HG02571 (cell line): ENCODE measurements around the gene NOBOX.
"Not testable (repeated sequence)": the region's sequence is repeated elsewhere in the genome, so short reads cannot be mapped to it uniquely, and the experiment has no call there.

ENCODE experiments used
- ATAC-seq: cut with Tn5 transposase; IDR thresholded peaks from one replicate; pipeline ENCODE4 v1.9.1; 2021; ENCODE audit warnings: mild to moderate bottlenecking, moderate library complexity; ENCODE audit not compliant: unreplicated experiment

NOBOX gene

DNA sequence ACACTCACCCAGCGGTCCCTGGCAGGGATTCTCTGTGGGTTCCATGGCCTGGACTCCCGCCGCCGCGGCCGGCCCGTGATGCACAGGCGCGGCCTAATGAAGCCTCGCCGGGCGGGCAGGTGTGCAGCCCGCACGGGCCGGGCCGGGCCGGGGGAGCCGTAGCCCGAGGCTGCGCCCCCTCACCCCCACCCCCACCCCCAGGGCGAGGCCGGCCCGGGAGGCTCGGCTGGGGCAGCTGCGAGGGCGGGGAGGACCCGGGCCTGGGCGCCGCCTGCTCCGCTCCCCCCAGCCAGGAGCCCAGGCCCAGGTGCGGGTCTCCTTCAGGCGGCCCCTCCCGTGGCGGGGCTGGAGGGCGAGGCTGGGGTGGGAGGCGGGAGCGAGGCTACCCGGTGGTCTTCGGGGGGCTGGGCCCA lies at the start of gene NOBOX:
TSS of gene NOBOX (minus strand) at position 45 of the 413 bp plus-strand sequence.
- ATAC-seq, result no peak

DNA sequence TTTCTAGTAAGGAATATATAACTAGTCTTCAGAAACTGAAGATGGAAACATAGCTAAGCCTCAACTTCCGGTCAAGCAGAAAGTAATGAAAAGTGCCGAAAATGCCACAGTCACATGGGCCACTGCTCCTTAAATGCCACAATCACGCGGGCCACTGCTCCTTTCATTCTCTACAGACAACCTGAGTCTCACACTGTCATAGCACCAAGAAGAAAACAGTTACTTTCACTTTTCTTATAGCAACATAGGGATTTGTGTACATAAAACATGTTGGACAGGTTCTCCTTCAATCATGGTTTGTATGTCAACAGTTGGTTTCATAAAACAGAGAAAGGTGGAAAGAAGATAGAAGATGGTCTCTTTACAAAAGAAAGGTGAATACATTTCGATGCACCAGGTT lies 48.6 kb upstream of the NOBOX start:
- no peak for ATAC-seq

GRCh38 chr7:144445590-144445989 lies 42.1 kb upstream of the NOBOX start:
- ATAC-seq, result no peak

- no peak for ATAC-seq
Measured at GRCh38 chr7:144439717-144440205, 36.3 kb upstream of the NOBOX start.

GRCh38 chr7:144438759-144439158 lies 35.3 kb upstream of the NOBOX start:
- ATAC-seq, result no peak

DNA sequence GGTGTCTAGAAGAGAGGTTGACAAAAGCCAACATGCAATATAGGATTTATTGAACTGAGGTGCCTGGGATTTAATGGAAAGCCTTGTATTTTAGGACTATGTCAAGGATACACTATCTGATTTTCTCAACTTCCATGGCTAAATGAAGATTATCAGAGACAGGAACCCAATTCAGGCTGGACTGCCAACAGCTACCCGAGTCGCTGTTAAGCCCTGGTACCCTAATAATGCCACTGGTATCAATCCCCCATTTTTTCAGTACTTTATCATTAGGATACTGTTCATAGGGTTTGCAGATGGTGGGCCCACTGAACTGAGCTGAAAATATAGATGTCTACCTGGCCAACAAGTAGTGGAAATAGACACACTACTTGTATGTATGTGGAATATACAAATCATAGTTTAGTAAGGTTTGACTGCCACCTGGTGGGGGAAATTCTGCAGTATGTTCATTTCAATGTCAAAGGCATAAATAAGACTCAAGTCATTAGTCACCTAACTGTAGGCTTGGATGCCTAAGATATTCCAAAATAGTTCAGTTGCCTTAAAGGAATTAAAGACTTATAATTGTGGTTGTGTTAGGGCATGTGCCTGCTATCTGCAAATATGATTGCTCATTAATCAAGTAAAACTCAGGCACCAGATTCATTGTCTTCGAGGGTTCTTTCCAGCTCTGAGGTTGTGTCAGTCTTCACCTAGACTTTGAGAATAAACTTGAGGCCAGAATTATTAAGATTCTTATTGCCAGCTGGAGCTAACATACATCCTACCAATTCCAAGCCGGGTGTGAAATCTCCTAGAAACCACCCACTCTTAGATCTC lies 34.1 kb upstream of the NOBOX start:
- ATAC-seq, result no peak

- no peak for ATAC-seq
Measured at GRCh38 chr7:144436500-144436899, 33.0 kb upstream of the NOBOX start.

- ATAC-seq, result no peak
Measured at GRCh38 chr7:144428431-144428830, 24.9 kb upstream of the NOBOX start.

DNA sequence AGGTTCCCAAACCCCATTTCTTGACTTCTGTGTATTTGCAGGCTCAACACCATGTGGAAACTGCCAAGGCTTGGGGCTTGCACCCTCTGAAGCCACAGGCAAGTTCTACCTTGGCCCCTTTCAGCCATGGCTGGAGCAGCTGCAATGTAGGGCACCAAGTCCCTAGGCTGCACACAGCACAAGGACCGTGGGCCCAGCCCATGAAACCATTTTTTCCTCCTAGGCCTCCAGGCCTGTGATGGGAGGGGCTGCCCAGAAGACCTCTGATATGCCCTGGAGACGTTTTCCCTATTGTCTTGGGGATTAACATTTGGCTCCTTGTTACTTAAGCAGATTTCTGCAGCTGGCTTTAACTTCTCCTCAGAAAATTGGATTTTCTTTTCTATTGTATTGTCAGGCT lies 24.0 kb upstream of the NOBOX start:
- not testable (repeated sequence) for ATAC-seq

- ATAC-seq, result not testable (repeated sequence)
Measured at GRCh38 chr7:144418931-144419330, 15.4 kb upstream of the NOBOX start.

DNA sequence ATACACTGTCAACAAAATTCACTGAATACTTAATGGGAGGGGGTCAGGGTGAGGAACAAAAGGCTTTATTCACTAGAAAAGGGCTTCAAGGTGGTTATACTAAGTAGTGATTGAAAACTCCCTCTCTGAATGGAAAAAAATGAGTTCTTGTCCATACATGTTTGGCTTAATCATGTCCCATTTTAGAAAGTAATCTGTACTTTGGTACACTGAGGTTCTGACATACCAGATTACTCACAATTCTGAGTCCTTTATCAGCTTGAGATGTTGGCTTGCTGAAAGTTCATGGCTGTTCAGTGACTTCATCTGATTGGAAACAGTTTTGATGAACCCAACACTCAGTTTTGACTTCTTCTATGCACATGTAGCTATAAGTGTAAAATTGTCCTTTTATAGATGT lies 12.8 kb upstream of the NOBOX start:
- ATAC-seq, result no peak

DNA sequence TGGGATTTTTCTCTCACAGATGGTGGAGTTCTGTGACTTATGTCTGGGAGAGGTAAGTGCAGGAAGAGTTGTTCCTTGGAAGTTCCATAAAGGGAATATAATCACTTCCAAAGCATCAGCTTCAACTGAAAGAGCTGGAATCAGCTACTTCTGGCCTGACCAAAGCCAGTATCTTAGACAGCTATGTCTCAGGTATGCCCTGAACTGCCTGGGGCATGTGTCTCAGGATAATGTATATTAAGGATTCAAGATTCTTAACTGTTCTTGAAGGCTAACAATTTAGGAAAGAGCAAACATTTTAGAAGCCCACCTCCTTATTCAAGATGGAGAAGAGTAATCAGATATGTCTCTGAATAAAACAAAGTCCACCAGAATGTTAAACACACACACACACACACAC lies 12.4 kb upstream of the NOBOX start:
- no peak for ATAC-seq

DNA sequence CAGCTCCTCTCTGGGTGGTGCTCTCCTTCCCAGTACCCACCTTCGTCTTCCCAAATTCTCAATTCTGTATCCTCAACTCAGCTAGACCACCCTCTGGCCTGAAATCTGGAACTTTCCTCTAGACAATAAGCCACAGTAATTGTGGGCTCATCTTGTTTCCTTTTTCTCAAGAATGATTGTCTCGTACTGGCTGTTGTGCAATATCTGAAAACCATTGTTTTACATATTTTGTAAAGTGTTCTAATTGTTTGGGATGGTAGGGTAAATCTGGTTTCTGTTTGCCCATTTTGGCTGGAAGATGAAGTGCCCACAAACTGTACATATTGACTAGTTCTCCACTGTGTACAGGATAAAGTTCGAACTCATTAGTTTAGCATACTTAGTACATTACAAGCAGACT lies 11.3 kb upstream of the NOBOX start:
- ATAC-seq, result no peak

DNA sequence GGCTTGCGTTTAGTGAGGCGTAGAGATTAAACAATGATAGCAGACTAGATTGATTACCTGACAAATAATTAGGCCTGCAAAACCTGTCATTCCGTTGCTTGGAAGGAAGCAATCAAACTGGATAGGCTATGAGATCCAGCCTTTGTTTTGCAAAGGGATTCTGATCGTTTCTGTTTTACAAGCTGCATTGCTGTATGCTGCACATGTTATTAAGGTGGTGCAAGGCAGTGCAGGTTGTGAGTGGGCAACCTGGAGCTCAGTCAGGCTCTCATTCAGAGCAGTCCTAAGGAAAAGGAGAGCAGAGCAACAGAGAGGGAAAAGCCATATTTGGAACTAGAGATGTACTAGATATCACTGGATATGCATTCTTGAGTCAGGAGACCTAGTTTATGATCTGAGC lies 6.9 kb upstream of the NOBOX start:
- no peak for ATAC-seq

DNA sequence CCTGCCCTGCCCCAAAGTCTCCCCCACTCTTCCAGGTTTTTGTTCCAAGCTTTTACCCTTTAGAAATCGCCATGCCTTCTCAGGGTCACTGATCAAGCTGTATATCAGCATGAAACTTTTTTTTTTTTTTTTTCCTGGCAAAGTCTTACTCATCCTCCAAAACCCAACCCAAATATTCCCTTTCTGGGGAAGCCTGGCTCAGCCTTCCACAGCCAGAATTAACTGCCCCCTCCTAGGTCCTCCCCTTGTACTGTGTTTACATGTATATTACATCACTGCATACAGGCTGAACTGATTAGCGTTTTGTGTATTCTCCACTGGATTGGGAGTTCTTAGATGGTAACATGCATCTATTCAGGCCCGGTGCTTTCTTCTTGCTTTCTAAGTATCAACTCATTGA lies 4.6 kb upstream of the NOBOX start:
- no peak for ATAC-seq

GRCh38 chr7:144407266-144407931 lies 3.9 kb upstream of the NOBOX start:
- ATAC-seq, result no peak

- no peak for ATAC-seq
Measured at GRCh38 chr7:144404946-144405345, 1.5 kb upstream of the NOBOX start.

DNA sequence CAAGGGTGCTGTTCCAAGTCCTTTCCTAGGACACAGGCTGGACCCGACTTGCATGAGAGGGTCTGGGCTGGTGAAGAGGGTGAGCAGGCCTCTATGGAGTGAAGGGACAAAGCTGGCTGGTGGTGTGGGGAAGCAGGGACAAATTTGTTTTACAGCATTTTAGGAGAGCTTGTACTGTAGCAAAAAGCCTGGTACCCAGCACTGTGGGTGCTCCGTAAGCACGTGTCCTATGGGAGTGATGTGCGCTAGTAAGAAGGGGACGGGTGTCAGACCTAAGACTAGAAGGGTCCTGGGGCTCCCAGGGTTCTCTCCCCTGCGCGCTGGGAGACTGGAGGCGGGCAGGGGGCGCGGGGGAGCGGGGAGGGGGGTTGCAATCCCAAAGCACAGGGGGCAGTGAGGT lies 391 bp downstream of the NOBOX start:
- ATAC-seq, result no peak

DNA sequence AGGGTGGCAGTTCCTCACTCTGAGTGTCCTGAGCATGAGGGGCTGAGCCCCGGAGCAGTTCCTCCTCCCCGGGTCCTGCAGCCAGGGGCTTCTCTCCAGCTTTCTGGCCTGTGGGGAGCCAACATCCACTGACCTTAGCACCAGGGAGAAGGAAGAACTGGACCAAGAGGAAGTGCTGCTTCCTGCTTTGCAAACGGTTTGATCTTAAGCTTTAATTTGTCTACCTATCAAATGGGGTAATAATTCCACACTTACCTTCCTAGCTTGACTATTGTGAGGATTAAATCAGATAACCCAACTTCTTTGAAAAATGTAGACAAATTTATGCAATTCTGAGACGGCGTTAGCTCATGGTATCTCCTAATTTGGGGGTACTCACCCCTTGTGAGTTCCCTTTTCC lies 2.0 kb downstream of the NOBOX start:
- no peak for ATAC-seq

DNA sequence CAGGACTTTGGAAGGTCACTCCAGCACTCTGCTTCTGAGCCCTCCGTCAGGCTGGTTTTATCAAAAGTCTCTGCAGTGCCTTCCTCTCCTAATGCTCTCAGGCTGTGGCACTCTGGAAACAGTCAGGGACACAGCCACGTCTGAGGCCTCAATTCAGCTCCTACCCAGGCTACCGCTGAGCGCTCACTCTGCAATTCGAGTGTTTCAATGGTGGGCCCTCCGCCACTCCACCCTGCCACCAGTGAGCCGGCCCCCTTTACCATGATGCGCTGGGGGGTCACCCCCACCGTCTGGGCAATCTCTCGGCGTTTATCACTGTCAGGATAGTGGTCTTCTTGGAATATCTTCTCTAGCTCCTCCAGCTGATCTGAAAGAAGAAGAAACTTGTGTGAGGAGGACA lies 3.5 kb downstream of the NOBOX start:
- ATAC-seq, result no peak

DNA sequence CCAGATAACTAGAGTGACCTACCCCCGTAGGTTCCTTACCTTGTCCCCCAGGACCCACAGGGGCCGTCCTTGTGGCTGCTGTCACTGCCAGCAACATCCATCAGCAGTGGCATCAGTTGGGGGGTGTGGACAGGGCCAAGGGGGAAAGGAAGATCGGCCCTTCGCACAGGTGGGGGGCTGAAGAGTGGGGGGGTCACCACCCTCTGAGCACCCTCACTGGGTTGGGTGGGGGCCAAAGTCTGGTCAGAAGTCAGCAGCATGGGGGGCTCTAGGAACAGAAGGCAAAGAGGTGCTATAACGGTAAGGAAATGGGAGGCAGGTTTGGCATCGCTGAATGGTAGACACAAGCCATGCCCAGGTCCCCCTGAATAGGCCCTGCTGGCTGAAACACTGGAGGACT lies 4.6 kb downstream of the NOBOX start:
- ATAC-seq, result no peak

GRCh38 chr7:144398291-144398690 lies 5.2 kb downstream of the NOBOX start:
- ATAC-seq, result no peak
